ENCODE measurements around the gene GDAP2. TPM values are rescaled to one million over a fixed set of nuclear protein-coding genes. Genes with fewer than 3 reads are reported as not detected.

Gene GDAP2
- total RNA-seq, 1 experiment from 2014 or later = 23.5 TPM

DNA sequence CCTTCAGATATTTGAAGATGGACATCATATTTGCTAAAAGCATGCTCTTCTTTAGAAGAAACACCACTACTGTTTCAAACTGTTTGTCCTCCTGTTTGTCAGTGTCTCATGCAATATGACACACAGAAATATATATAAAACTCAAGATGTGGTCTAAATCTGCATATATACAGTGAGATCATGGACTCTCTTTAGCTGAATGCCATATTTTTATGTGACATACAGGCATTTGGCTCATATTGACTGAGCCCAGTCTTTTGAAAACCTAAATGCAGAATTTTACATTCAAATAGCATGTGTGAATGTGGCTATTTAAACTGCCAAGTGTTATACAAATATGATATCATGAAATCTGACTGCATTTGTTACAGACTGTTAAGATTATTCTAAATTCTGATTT is 18.4 kb downstream of the GDAP2 start:
- H3K36me3 ChIP-seq (ENCODE audit: insufficient read depth, low read length, poor library complexity, severe bottlenecking) = peaks cover 17% of the 10 kb centered on the region
- H3K4me1 ChIP-seq (ENCODE audit: insufficient read depth, low read length, poor library complexity, severe bottlenecking) = no peaks in the 10 kb centered on the region
- TF ChIP-seq, protein P1, sequence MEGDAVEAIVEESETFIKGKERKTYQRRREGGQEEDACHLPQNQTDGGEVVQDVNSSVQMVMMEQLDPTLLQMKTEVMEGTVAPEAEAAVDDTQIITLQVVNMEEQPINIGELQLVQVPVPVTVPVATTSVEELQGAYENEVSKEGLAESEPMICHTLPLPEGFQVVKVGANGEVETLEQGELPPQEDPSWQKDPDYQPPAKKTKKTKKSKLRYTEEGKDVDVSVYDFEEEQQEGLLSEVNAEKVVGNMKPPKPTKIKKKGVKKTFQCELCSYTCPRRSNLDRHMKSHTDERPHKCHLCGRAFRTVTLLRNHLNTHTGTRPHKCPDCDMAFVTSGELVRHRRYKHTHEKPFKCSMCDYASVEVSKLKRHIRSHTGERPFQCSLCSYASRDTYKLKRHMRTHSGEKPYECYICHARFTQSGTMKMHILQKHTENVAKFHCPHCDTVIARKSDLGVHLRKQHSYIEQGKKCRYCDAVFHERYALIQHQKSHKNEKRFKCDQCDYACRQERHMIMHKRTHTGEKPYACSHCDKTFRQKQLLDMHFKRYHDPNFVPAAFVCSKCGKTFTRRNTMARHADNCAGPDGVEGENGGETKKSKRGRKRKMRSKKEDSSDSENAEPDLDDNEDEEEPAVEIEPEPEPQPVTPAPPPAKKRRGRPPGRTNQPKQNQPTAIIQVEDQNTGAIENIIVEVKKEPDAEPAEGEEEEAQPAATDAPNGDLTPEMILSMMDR (conservative IDR thresholded peaks at IDR 0.05; ENCODE audit: low read depth, low read length) = no peak
- TF ChIP-seq EZH2 (IDR thresholded peaks at IDR 0.05; ENCODE audit: borderline replicate concordance, low read depth, low read length, poor library complexity, severe bottlenecking) = no peak
- ChIA-PET CTCF (no interaction called here), POLR2A (ENCODE audit: low non-redundant PET) (no interaction called here)
- H3K27me3 ChIP-seq (replicated peaks; ENCODE audit: insufficient read depth, low read depth, low read length, poor library complexity) = no peaks in the 10 kb centered on the region
- H3K27ac ChIP-seq (ENCODE audit: low read depth, low read length, poor library complexity, severe bottlenecking) = no peak overlapping the region
- DNase-seq (ENCODE audit: low spot score) = no peak
- intact Hi-C loops (cut with micrococcal nuclease; ENCODE audit: unreplicated experiment) = no loop called here
- no peaks in the 10 kb centered on the region for H3K9me3 ChIP-seq (ENCODE audit: low read depth, low read length, poor library complexity, severe bottlenecking)
- BruUV-seq (replicated peaks) = no TSS peak
- no peak overlapping the region for H3K4me3 ChIP-seq (ENCODE audit: low read depth, low read length, poor library complexity, severe bottlenecking)

GRCh38 chr1:117905019-117905418 is 24.4 kb downstream of the GDAP2 start:
- BruUV-seq (replicated peaks) = no TSS peak
- Histone ChIP-seq H3K36me3 (ENCODE audit: insufficient read depth, low read length, poor library complexity, severe bottlenecking) (no peaks in the 10 kb centered on the region), H3K27ac (ENCODE audit: low read depth, low read length, poor library complexity, severe bottlenecking) (no peak overlapping the region), H3K4me1 (ENCODE audit: insufficient read depth, low read length, poor library complexity, severe bottlenecking) (no peaks in the 10 kb centered on the region), H3K27me3 (replicated peaks; ENCODE audit: insufficient read depth, low read depth, low read length, poor library complexity) (no peaks in the 10 kb centered on the region), H3K4me3 (ENCODE audit: low read depth, low read length, poor library complexity, severe bottlenecking) (no peak overlapping the region), H3K9me3 (ENCODE audit: low read depth, low read length, poor library complexity, severe bottlenecking) (no peaks in the 10 kb centered on the region)
- ChIA-PET POLR2A (ENCODE audit: low non-redundant PET) (no interaction called here), CTCF (no interaction called here)
- intact Hi-C loops (cut with micrococcal nuclease; ENCODE audit: unreplicated experiment) = no loop called here
- no peak for DNase-seq (ENCODE audit: low spot score)
- TF ChIP-seq, protein P1 (conservative IDR thresholded peaks at IDR 0.05; ENCODE audit: low read depth, low read length) = no peak
- TF ChIP-seq EZH2 (IDR thresholded peaks at IDR 0.05; ENCODE audit: borderline replicate concordance, low read depth, low read length, poor library complexity, severe bottlenecking) = no peak

GRCh38 chr1:117904485-117904884 is 24.9 kb downstream of the GDAP2 start:
- no peak overlapping the region for H3K27ac ChIP-seq (ENCODE audit: low read depth, low read length, poor library complexity, severe bottlenecking)
- intact Hi-C loops (cut with micrococcal nuclease; ENCODE audit: unreplicated experiment) = no loop called here
- CTCF ChIA-PET = no interaction called here
- POLR2A ChIA-PET (ENCODE audit: low non-redundant PET) = no interaction called here
- no peaks in the 10 kb centered on the region for H3K36me3 ChIP-seq (ENCODE audit: insufficient read depth, low read length, poor library complexity, severe bottlenecking)
- no TSS peak for BruUV-seq (replicated peaks)
- no peaks in the 10 kb centered on the region for H3K9me3 ChIP-seq (ENCODE audit: low read depth, low read length, poor library complexity, severe bottlenecking)
- H3K4me1 ChIP-seq (ENCODE audit: insufficient read depth, low read length, poor library complexity, severe bottlenecking) = no peaks in the 10 kb centered on the region
- H3K27me3 ChIP-seq (replicated peaks; ENCODE audit: insufficient read depth, low read depth, low read length, poor library complexity) = no peaks in the 10 kb centered on the region
- TF ChIP-seq EZH2 (IDR thresholded peaks at IDR 0.05; ENCODE audit: borderline replicate concordance, low read depth, low read length, poor library complexity, severe bottlenecking) = no peak
- TF ChIP-seq, protein P1 (conservative IDR thresholded peaks at IDR 0.05; ENCODE audit: low read depth, low read length) = no peak
- no peak for DNase-seq (ENCODE audit: low spot score)
- no peak overlapping the region for H3K4me3 ChIP-seq (ENCODE audit: low read depth, low read length, poor library complexity, severe bottlenecking)
